ENCODE data around the gene JAG2. TPM values are rescaled to one million over a fixed set of nuclear protein-coding genes. Genes with fewer than 3 reads are reported as not detected.
A peak's percentile ranks its signal among the peaks of the same experiment; 100 is the strongest.

Gene JAG2
- total RNA-seq, 1 donor from 2014 or later = 26.1 TPM

DNA sequence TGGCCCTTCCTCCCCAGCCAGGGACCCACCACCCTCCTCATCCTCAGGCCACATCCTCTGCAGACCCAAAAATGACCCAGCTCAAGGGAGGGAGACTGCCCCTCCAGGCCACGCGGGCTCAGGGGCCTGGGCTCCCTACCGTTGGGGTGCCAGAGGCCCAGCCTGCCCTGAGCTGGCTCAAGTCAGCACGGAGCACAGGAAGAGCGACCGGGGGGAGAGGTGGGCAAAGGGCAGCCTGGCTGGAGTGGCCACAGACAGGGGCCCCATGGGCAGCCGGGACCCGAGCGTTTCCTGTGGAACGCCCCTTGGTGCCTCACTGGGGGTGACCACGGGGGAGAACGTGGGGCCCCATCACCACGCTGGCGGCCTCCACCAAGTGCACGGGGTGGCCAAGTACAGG lies 10.7 kb downstream of the JAG2 start:
- TF ChIP-seq, protein P1, sequence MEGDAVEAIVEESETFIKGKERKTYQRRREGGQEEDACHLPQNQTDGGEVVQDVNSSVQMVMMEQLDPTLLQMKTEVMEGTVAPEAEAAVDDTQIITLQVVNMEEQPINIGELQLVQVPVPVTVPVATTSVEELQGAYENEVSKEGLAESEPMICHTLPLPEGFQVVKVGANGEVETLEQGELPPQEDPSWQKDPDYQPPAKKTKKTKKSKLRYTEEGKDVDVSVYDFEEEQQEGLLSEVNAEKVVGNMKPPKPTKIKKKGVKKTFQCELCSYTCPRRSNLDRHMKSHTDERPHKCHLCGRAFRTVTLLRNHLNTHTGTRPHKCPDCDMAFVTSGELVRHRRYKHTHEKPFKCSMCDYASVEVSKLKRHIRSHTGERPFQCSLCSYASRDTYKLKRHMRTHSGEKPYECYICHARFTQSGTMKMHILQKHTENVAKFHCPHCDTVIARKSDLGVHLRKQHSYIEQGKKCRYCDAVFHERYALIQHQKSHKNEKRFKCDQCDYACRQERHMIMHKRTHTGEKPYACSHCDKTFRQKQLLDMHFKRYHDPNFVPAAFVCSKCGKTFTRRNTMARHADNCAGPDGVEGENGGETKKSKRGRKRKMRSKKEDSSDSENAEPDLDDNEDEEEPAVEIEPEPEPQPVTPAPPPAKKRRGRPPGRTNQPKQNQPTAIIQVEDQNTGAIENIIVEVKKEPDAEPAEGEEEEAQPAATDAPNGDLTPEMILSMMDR (IDR thresholded peaks at IDR 0.05; ENCODE audit: borderline replicate concordance) = no peak
- DNase-seq = no peak
- H3K36me3 ChIP-seq = peaks cover 10% of the 10 kb centered on the region
- H3K27me3 ChIP-seq (ENCODE audit: low read depth) = no peaks in the 10 kb centered on the region
- no peaks in the 10 kb centered on the region for H3K9me3 ChIP-seq (replicated peaks)
- no peak overlapping the region for H3K27ac ChIP-seq (replicated peaks)
- intact Hi-C loops (cut with micrococcal nuclease) = no loop called here
- H3K4me3 ChIP-seq = no peak overlapping the region
- H3K4me1 ChIP-seq = peaks cover 47% of the 10 kb centered on the region

DNA sequence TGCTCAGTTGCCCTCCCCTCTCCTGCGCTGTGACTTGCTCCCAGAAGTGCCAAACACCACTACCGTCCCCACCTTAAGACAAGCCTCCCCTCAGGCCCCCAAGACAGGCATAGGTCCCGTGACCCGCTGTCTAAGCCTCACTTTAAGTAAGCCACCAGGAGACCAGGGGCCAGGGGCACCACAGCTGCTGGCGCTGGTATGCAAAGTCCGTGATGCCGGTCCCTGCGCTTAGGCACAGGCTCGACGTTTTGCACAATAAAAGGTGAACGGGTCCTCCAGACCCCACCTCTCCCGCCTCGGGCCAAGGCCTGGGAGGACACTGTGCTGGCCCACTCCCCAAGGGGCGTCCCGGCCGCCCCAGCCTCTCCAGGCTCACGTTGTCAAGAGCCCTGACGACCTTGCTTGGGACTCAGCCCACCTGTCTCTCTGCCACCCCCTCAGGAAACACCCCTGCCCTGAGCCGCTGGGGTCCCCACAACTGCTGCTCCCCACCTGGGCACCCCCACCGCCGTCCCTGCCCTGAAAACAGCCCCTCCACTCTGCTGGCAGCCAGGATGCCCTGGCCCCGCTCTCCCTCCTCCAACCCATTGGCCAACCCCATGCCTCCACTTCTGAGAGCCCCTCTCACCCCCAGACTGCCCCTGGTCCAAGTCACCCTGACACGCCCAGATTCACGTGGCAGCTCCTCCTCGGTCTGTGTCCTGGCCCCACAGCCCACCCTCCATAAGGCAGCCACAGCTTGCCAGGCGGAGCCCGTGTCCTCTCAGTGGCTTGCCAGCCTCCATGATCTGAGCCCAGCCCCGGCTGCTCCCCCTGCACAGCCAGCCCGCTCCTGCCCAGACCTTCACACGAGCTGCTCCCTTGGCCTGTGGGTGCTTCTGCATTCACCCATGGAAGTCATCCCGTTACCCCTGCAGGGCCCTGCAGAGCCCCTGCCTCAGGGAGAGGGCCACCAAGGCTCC lies 11.9 kb downstream of the JAG2 start:
- peaks cover 12% of the 10 kb centered on the region for H3K36me3 ChIP-seq
- peaks cover 47% of the 10 kb centered on the region for H3K4me1 ChIP-seq
- no peak for DNase-seq
- no peaks in the 10 kb centered on the region for H3K27me3 ChIP-seq (ENCODE audit: low read depth)
- no peak overlapping the region for H3K27ac ChIP-seq (replicated peaks)
- no peaks in the 10 kb centered on the region for H3K9me3 ChIP-seq (replicated peaks)
- H3K4me3 ChIP-seq = no peak overlapping the region
- TF ChIP-seq, protein P1 (IDR thresholded peaks at IDR 0.05; ENCODE audit: borderline replicate concordance) = no peak
- intact Hi-C loops (cut with micrococcal nuclease) = no loop called here

DNA sequence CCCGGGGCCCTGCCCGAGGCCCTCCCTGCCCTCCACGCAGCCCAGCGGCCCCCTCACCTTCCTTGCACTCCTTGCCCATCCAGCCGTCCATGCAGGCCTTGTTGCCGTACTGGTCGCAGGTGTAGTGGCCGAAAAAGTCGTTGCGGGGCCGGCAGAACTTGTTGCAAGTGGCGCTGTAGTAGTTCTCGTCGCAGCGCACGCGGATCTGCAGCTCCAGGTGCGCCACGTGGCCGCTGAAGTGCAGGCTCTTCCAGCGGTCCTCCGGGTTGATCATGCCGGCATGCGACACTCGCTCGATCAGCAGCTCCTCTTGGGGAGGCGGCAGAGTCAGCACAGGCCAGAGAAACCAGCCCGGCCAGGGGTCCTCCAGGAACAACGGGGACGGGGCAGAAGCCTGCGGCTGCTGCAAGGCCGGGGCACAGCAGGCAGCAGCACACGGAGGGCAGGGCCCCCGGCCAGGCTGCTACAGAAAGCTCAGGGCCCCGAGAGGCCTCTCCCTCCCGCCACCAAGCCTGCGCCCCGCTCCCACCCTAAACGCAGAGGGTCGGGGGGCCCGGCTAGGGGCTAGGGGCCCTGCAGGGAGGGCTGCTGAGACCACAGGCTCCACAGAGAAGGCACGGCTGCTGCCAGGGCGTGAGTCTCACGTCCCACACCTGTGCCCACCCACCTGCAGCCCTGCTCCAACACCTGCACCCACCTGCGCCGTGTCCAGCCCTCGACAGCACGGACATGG lies 12.7 kb downstream of the JAG2 start:
- peaks cover 44% of the 10 kb centered on the region for H3K4me1 ChIP-seq
- H3K27me3 ChIP-seq (ENCODE audit: low read depth) = no peaks in the 10 kb centered on the region
- H3K4me3 ChIP-seq = no peak overlapping the region
- peak overlapping the region; percentile 91 for H3K27ac ChIP-seq (replicated peaks)
- peaks cover 20% of the 10 kb centered on the region for H3K36me3 ChIP-seq
- TF ChIP-seq, protein P1 (IDR thresholded peaks at IDR 0.05; ENCODE audit: borderline replicate concordance) = no peak
- intact Hi-C loops (cut with micrococcal nuclease) = no loop called here
- DNase-seq = no peak
- H3K9me3 ChIP-seq (replicated peaks) = no peaks in the 10 kb centered on the region

- intact Hi-C loops (cut with micrococcal nuclease) = no loop called here
- H3K36me3 ChIP-seq = peaks cover 27% of the 10 kb centered on the region
- H3K27ac ChIP-seq (replicated peaks) = peak overlapping the region; percentile 91
- TF ChIP-seq, protein P1 (IDR thresholded peaks at IDR 0.05; ENCODE audit: borderline replicate concordance) = no peak
- H3K9me3 ChIP-seq (replicated peaks) = no peaks in the 10 kb centered on the region
- H3K4me1 ChIP-seq = peaks cover 44% of the 10 kb centered on the region
- DNase-seq = no peak
- H3K27me3 ChIP-seq (ENCODE audit: low read depth) = no peaks in the 10 kb centered on the region
- H3K4me3 ChIP-seq = no peak overlapping the region
Observed at GRCh38 chr14:105155071-105155651, 13.4 kb downstream of the JAG2 start.

- Histone ChIP-seq H3K9me3 (replicated peaks) (no peaks in the 10 kb centered on the region), H3K27ac (replicated peaks) (peak overlapping the region; percentile 91), H3K4me3 (no peak overlapping the region), H3K4me1 (peaks cover 44% of the 10 kb centered on the region), H3K27me3 (ENCODE audit: low read depth) (no peaks in the 10 kb centered on the region), H3K36me3 (peaks cover 28% of the 10 kb centered on the region)
- TF ChIP-seq, protein P1 (IDR thresholded peaks at IDR 0.05; ENCODE audit: borderline replicate concordance) = no peak
- no peak for DNase-seq
- intact Hi-C loops (cut with micrococcal nuclease) = no loop called here
Observed at GRCh38 chr14:105154476-105154871, 14.1 kb downstream of the JAG2 start.

Data from left ventricle myocardium inferior (tissue), 1 donor.